Osteocyte (in vitro differentiated cells): Measurements from ENCODE around the gene ASAP2. TPM values are rescaled to one million over a fixed set of nuclear protein-coding genes. Genes with fewer than 3 reads are reported as not detected.
A peak's percentile ranks its signal among the peaks of the same experiment; 100 is the strongest.

Source experiments
- DNase-seq: peaks from one replicate; pipeline ENCODE4 v3.0.0; 2021; ENCODE audit warnings: mixed read lengths; ENCODE audit not compliant: unreplicated experiment; ENCODE audit errors: extremely low spot score
- H3K27ac Mint-ChIP-seq: one replicate; pipeline ENCODE4 v1.8.0; 2021; ENCODE audit warnings: mild to moderate bottlenecking, mixed read lengths; ENCODE audit not compliant: unreplicated experiment
- H3K27me3 Mint-ChIP-seq: one replicate; pipeline ENCODE4 v1.8.0; 2021; ENCODE audit warnings: mixed read lengths; ENCODE audit not compliant: unreplicated experiment
- H3K36me3 Mint-ChIP-seq: one replicate; pipeline ENCODE4 v1.8.0; 2021; ENCODE audit warnings: mixed read lengths; ENCODE audit not compliant: unreplicated experiment
- H3K4me1 Mint-ChIP-seq: one replicate; pipeline ENCODE4 v1.8.0; 2021; ENCODE audit warnings: mixed read lengths; ENCODE audit not compliant: unreplicated experiment
- H3K4me3 Mint-ChIP-seq: one replicate; pipeline ENCODE4 v1.8.0; 2021; ENCODE audit warnings: mild to moderate bottlenecking, moderate library complexity, mixed read lengths; ENCODE audit not compliant: unreplicated experiment
- H3K9me3 Mint-ChIP-seq: one replicate; pipeline ENCODE4 v1.8.0; 2021; ENCODE audit warnings: mixed read lengths; ENCODE audit not compliant: unreplicated experiment
- total RNA-seq: library from RNA; stranded (reverse); gene quantifications from 2 replicates; pipeline ENCODE4 v1.2.1, GENCODE V29; 2021
- TF ChIP-seq, protein P1 (sequence below): fragments of 200-600 bp; sonication (generic); IDR thresholded peaks from 2 replicates; pipeline ENCODE4 v1.5.0; 2021; ENCODE audit warnings: antibody characterized with exemption, mild to moderate bottlenecking, moderate library complexity

Gene ASAP2
- total RNA-seq, 1 donor from 2014 or later: 91.0 TPM

DNA sequence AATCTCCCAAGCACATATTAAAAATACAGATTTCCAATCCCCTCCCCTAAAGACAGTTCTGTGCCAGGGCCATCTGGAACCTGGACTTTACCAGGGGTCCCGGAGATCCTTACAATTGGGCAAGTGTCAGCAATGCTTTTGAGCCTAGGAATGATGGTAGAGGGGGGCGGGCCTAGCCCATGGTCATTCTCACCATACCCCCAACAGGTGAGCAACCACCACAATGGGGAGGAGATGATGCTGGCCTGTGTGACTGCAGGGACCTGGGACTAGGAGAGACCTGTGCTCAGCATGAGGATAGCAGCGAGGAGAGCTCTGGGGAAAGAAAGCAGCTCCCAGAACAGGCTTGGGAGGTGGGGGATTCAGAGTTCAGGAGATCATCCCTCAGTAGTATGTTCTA, 13.9 kb upstream of the ASAP2 start:
- TF ChIP-seq, protein P1, sequence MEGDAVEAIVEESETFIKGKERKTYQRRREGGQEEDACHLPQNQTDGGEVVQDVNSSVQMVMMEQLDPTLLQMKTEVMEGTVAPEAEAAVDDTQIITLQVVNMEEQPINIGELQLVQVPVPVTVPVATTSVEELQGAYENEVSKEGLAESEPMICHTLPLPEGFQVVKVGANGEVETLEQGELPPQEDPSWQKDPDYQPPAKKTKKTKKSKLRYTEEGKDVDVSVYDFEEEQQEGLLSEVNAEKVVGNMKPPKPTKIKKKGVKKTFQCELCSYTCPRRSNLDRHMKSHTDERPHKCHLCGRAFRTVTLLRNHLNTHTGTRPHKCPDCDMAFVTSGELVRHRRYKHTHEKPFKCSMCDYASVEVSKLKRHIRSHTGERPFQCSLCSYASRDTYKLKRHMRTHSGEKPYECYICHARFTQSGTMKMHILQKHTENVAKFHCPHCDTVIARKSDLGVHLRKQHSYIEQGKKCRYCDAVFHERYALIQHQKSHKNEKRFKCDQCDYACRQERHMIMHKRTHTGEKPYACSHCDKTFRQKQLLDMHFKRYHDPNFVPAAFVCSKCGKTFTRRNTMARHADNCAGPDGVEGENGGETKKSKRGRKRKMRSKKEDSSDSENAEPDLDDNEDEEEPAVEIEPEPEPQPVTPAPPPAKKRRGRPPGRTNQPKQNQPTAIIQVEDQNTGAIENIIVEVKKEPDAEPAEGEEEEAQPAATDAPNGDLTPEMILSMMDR: no peak
- H3K9me3 Mint-ChIP-seq: no peaks in the 10 kb centered on the region
- H3K4me1 Mint-ChIP-seq: peaks cover 62% of the 10 kb centered on the region
- H3K27ac Mint-ChIP-seq: peak overlapping the region; percentile 94
- no peak overlapping the region for H3K4me3 Mint-ChIP-seq
- no peaks in the 10 kb centered on the region for H3K27me3 Mint-ChIP-seq
- H3K36me3 Mint-ChIP-seq: no peaks in the 10 kb centered on the region
- DNase-seq: no peak

DNA sequence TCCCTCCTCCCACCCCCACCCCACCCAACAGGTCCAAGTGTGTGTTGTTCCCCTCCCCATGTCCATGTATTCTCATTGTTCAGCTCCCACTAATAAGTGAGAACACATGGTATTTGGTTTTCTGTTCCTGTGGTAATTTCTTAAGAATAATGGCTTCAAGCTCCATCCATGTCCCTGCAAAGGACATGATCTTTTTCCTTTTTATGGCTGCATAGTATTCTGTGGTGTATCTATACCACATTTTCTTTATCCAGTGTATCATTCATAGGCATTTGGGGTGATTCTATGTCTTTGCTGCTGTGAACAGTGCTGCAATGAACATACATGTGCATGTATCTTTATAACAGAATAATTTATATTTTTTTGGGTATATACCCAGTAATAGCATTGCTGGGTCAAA, 12.3 kb upstream of the ASAP2 start:
- Mint-ChIP-seq H3K9me3 (no peaks in the 10 kb centered on the region), H3K27ac (peak overlapping the region; percentile 94), H3K27me3 (no peaks in the 10 kb centered on the region), H3K4me3 (no peak overlapping the region), H3K4me1 (peaks cover 57% of the 10 kb centered on the region), H3K36me3 (no peaks in the 10 kb centered on the region)
- no peak for DNase-seq
- TF ChIP-seq, protein P1: no peak

DNA sequence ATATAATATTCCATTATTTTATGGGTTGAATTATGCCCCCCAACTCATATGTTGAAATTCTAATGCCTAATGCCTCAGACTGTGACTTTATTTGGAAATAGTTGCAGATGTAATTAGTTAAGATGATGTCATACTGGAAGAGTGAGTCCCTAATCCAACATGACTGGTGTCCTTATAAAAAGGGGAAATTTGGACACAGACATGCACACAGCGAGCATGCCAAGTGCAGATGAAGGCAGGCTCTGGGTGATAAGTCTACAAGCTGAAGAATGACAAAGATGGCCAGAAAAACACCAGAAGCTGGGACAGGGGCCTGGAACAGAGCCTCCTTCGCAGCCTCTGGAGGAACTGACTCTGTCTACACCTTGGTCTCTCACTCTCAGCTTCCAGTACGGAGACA, 10.0 kb upstream of the ASAP2 start:
- peak; percentile 48 for DNase-seq
- Mint-ChIP-seq H3K4me3 (no peak overlapping the region), H3K9me3 (no peaks in the 10 kb centered on the region), H3K27ac (no peak overlapping the region), H3K4me1 (peaks cover 56% of the 10 kb centered on the region), H3K36me3 (no peaks in the 10 kb centered on the region), H3K27me3 (no peaks in the 10 kb centered on the region)
- TF ChIP-seq, protein P1: no peak

DNA sequence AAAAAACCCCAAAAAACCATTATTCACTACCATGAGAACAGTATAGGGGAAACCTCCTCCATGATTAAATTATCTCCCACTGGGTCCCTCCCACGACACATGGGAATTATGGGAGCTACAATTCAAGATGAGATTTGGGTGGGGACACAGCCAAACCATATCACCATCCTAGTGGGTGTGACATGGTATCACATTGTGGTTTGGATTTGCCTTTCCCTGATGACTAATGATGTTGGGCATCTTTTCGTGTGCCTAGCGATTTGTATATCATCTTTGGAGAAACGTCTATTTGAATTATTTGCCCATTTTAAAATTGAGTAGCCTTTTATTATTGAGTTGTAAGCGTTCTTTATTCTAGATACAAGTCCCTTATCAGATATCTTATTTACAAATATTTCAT, 8.7 kb upstream of the ASAP2 start:
- TF ChIP-seq, protein P1: no peak
- peaks cover 43% of the 10 kb centered on the region for H3K4me1 Mint-ChIP-seq
- H3K27me3 Mint-ChIP-seq: no peaks in the 10 kb centered on the region
- no peak overlapping the region for H3K4me3 Mint-ChIP-seq
- no peaks in the 10 kb centered on the region for H3K9me3 Mint-ChIP-seq
- no peak overlapping the region for H3K27ac Mint-ChIP-seq
- DNase-seq: no peak
- H3K36me3 Mint-ChIP-seq: no peaks in the 10 kb centered on the region

DNA sequence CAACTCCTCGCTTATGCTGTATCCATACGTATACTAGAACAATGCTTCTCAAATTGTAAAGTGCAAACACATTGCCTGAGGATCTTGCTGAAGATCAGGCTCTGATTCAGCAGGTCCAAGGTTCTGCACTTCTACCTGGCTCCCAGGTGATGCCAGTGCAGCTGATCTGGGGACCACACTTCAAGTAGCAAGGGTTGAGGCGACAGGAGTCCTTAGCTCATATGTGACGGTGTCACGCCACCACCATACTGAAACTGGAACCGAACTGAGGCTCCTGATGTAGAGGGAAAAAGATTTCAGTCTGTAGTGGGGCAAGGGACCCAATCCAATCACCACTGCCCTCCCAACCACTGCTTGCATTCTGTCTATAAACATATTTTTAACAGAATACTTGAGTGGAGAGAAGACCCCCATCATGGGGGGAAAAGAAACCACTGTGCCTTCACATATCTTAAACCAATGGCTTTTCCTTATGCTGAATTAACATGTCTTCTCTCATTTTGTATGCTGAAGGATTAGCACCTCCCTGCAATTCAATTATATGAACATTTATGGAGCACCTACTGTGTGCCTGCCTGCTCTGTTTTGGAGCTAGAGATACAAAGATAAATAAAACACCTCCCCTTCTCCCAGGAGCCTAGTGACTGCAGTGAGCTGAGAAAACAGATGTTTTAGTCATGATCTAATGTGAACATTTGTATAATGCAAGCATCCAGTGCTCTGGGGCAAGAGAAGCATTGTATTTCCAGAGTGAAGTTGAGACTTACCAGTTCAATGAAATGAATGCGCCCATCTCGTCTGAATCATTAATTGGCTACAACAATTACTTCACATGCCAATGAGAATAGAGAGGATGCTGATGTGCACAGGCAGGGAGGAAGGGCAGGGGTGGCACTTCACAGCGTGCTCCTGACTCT, 6.6 kb upstream of the ASAP2 start:
- Mint-ChIP-seq H3K27me3 (no peaks in the 10 kb centered on the region), H3K4me1 (peaks cover 26% of the 10 kb centered on the region), H3K27ac (peak overlapping the region; percentile 79), H3K4me3 (no peak overlapping the region), H3K9me3 (no peaks in the 10 kb centered on the region), H3K36me3 (no peaks in the 10 kb centered on the region)
- peak; percentile 44 for DNase-seq
- TF ChIP-seq, protein P1: no peak
